Smooth muscle cell (in vitro differentiated cells): ENCODE measurements around the gene RDX. TPM values are rescaled to one million over a fixed set of nuclear protein-coding genes. Genes with fewer than 3 reads are reported as not detected.

Experiments used
- DNase-seq: peaks from one replicate; lab custom pipeline; 2025; ENCODE audit not compliant: unreplicated experiment; lab: John Stamatoyannopoulos, UW
- H2AFZ ChIP-seq: fragments of 200-600 bp; sonication (generic); 2 replicates; pipeline ENCODE4 v1.6.0; 2016; ENCODE audit warnings: antibody characterized with exemption, low read depth, mild to moderate bottlenecking
- H3F3A ChIP-seq: fragments of 200-600 bp; sonication (generic); 2 replicates; pipeline ENCODE4 v1.6.0; 2017; ENCODE audit warnings: antibody characterized with exemption, low read depth
- H3K27ac ChIP-seq: fragments of 200-600 bp; sonication (generic); 2 replicates; pipeline ENCODE4 v1.5.1; 2016; ENCODE audit warnings: low read depth, mild to moderate bottlenecking
- H3K27me3 ChIP-seq: fragments of 200-600 bp; sonication (generic); 2 replicates; pipeline ENCODE4 v1.6.1; 2016; ENCODE audit warnings: low read depth, mild to moderate bottlenecking
- H3K36me3 ChIP-seq: fragments of 200-600 bp; sonication (generic); 2 replicates; pipeline ENCODE4 v1.5.1; 2016; ENCODE audit warnings: low read depth
- H3K4me1 ChIP-seq: fragments of 200-600 bp; sonication (generic); 2 replicates; pipeline ENCODE4 v1.5.1; 2016; ENCODE audit warnings: low read depth
- H3K4me2 ChIP-seq: fragments of 200-600 bp; sonication (generic); 2 replicates; pipeline ENCODE4 v1.6.0; 2016; ENCODE audit warnings: mild to moderate bottlenecking
- H3K4me3 ChIP-seq: fragments of 200-600 bp; sonication (generic); 2 replicates; pipeline ENCODE4 v1.5.1; 2016; ENCODE audit warnings: mild to moderate bottlenecking
- H3K79me2 ChIP-seq: fragments of 200-600 bp; sonication (generic); 2 replicates; pipeline ENCODE4 v1.6.0; 2016; ENCODE audit warnings: low read depth, mild to moderate bottlenecking
- H3K9ac ChIP-seq: fragments of 200-600 bp; sonication (generic); 2 replicates; pipeline ENCODE4 v1.6.0; 2016; ENCODE audit warnings: low read depth
- H3K9me3 ChIP-seq: fragments of 200-600 bp; sonication (generic); replicated peaks from 2 replicates; pipeline ENCODE4 v1.5.1; 2016; ENCODE audit warnings: low read depth
- H4K20me1 ChIP-seq: fragments of 200-600 bp; sonication (generic); 2 replicates; pipeline ENCODE4 v1.6.0; 2016; ENCODE audit warnings: low read depth
- CTCF ChIP-seq: fragments of 200-600 bp; sonication (generic); IDR thresholded peaks from 2 replicates; pipeline ENCODE4 v1.5.1; 2017; ENCODE audit warnings: borderline replicate concordance, mild to moderate bottlenecking, antibody characterized with exemption; ENCODE audit not compliant: insufficient read depth, poor library complexity, severe bottlenecking
- WGBS: methylation state at CpG from one replicate; pipeline ENCODE4 v1.1.7; 2016; ENCODE audit warnings: low lambda C conversion rate; 5-methylcytosine and 5-hydroxymethylcytosine counted together
- polyA plus RNA-seq: library from polyadenylated mRNA; unstranded; fragments of >200 nt; fragmentation: Nextera tagmentation; extraction: Ambion mirVana; gene quantifications from 2 replicates; pipeline ENCODE4 v1.2.1, GENCODE V29; 2016
- total RNA-seq: library from RNA; depleted of rRNA; stranded (reverse); fragments of >200 nt; gene quantifications from 2 replicates; pipeline ENCODE4 v1.2.3, GENCODE V29; 2014

Gene RDX
- total and polyA plus RNA-seq, 2 experiments from 2014 or later, result 137 to 165 TPM

- WGBS, result 92% methylated on average over 4 of the region's 4 CpGs
- no peak overlapping the region for H3K27ac ChIP-seq
These were observed 117.3 kb downstream of the RDX start for GRCh38 chr11:110179064-110179463.

DNA sequence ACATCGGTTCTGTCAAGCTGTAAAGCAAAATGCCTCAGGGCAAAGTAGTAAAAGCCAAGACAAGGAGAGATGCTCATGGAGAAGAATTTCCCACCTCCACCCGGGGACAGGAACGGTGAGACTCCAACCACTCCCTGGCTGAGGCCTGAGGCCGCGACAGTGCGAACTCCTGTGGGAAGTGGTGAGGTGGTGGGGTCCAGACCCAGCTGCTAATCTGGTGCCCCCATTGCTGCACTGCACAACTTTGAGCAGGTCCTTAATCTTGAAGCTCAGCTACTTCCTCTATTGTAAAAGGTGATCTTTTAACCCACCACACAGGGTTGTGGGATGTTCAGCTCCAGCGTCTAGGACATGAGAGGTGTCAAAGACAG is 119.3 kb downstream of the RDX start:
- Histone ChIP-seq H3K79me2 (no peaks in the 10 kb centered on the region), H3K9me3 (no peaks in the 10 kb centered on the region), H3F3A (no peaks in the 10 kb centered on the region), H3K27ac (no peak overlapping the region), H3K36me3 (no peaks in the 10 kb centered on the region), H2AFZ (no peak overlapping the region), H3K4me1 (no peaks in the 10 kb centered on the region), H3K4me2 (no peak overlapping the region), H3K27me3 (no peaks in the 10 kb centered on the region), H4K20me1 (no peaks in the 10 kb centered on the region), H3K9ac (no peak overlapping the region), H3K4me3 (no peak overlapping the region)
- DNase-seq, result no peak
- TF ChIP-seq CTCF, result no peak
- WGBS, result 72% methylated on average over 7 of the region's 7 CpGs

More at GRCh38 chr11:110179064-110179463, 117.3 kb downstream of the RDX start:
- H3K4me1 ChIP-seq, result no peaks in the 10 kb centered on the region
- H3K9me3 ChIP-seq, result no peaks in the 10 kb centered on the region
- DNase-seq, result no peak
- no peaks in the 10 kb centered on the region for H3K27me3 ChIP-seq
- H2AFZ ChIP-seq, result no peak overlapping the region
- H3K36me3 ChIP-seq, result no peaks in the 10 kb centered on the region
- H3F3A ChIP-seq, result no peaks in the 10 kb centered on the region
- no peak overlapping the region for H3K4me3 ChIP-seq
- H4K20me1 ChIP-seq, result no peaks in the 10 kb centered on the region
- no peak overlapping the region for H3K9ac ChIP-seq
- no peak overlapping the region for H3K4me2 ChIP-seq
- no peaks in the 10 kb centered on the region for H3K79me2 ChIP-seq
- TF ChIP-seq CTCF, result no peak

DNA sequence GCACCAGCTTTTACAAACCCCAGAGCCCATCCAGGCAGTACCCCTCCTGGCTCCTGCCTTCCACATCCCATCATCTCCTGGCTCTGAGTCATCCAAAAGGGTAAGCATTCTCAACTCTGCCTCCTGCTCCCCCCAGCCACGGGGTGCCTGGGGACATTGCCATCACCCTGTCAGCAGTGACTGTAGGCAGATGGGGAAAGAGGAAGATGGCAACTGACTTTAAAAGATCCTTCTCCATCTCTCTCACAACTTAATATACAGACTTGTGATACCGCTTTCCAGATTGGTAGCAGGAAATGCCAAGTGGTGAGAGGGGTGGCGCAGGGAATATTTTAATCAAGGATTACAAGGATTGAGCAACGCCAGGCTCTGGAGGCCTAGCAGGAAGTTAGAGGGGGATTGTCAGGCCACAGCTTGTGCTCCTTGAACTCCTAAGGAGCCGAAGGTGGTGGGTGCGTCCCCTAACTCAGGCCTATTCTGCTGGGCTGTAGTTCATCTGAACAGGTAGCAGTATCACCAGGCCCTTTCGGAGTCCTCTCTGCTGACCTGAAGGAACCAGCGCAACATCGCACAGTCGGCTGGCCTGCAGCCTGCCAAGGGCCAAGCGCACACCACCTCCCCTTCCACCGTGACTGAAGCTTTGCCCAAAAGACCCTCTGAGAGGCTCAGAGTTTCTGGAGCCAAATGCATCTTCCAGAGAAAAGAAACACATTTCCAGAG is 119.9 kb downstream of the RDX start:
- DNase-seq, result no peak
- TF ChIP-seq CTCF, result no peak
- Histone ChIP-seq H3K27ac (no peak overlapping the region), H3K79me2 (no peaks in the 10 kb centered on the region), H3K4me3 (no peak overlapping the region), H2AFZ (no peak overlapping the region), H3K27me3 (no peaks in the 10 kb centered on the region), H3K9me3 (no peaks in the 10 kb centered on the region), H3K36me3 (no peaks in the 10 kb centered on the region), H3K4me1 (no peaks in the 10 kb centered on the region), H4K20me1 (no peaks in the 10 kb centered on the region), H3K4me2 (no peak overlapping the region), H3F3A (no peaks in the 10 kb centered on the region), H3K9ac (no peak overlapping the region)
- 75% methylated on average over 12 of the region's 12 CpGs for WGBS

DNA sequence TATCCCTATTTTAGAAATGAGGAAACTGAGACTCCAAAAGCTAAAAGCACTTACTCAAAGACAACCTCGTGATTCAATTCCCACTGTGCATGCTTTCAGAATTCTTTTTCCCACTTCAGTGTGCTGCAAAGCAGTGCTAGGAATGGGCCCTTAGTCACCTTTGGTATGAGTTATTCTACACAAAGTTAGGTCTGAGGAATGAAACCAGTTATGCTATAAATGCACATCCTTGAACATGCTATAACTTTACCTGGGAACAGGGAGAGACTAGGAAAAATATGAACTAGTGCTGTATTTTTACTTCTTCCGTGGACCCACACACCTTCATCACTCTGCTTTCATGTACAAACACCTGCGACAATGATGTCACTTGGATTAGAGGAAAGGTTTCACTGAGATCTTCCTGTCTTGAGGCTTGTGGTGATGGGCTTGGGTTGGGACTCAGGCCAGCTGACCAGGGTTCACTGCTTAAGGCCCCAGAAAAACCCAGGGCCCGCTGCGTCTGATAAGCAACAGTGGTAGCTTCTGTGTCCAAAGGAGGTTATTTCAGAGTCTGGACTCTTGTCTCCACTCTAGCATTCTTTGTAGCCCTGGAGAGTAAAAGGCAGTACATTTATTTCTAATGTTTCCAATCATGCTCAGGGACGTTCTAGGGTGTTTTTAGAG is 121.6 kb downstream of the RDX start:
- Histone ChIP-seq H2AFZ (no peak overlapping the region), H3K27me3 (no peaks in the 10 kb centered on the region), H4K20me1 (no peaks in the 10 kb centered on the region), H3K4me3 (peak overlapping the region; percentile 35), H3K9me3 (no peaks in the 10 kb centered on the region), H3F3A (no peaks in the 10 kb centered on the region), H3K36me3 (no peaks in the 10 kb centered on the region), H3K79me2 (no peaks in the 10 kb centered on the region), H3K9ac (peak overlapping the region; percentile 35), H3K4me2 (peak overlapping the region; percentile 81), H3K4me1 (no peaks in the 10 kb centered on the region), H3K27ac (peak overlapping the region; percentile 49)
- TF ChIP-seq CTCF, result no peak
- 73% methylated on average over 6 of the region's 6 CpGs for WGBS
- DNase-seq, result no peak
